Measurements from ENCODE around the gene NOX1. TPM values are rescaled to one million over a fixed set of nuclear protein-coding genes. Genes with fewer than 3 reads are reported as not detected.

Gene NOX1
- total and polyA plus RNA-seq, 2 of the 13 experiments (the other 11 are each of a cell fraction or from before 2014, with no cell fraction given): 0.07 TPM; not detected in 1

DNA sequence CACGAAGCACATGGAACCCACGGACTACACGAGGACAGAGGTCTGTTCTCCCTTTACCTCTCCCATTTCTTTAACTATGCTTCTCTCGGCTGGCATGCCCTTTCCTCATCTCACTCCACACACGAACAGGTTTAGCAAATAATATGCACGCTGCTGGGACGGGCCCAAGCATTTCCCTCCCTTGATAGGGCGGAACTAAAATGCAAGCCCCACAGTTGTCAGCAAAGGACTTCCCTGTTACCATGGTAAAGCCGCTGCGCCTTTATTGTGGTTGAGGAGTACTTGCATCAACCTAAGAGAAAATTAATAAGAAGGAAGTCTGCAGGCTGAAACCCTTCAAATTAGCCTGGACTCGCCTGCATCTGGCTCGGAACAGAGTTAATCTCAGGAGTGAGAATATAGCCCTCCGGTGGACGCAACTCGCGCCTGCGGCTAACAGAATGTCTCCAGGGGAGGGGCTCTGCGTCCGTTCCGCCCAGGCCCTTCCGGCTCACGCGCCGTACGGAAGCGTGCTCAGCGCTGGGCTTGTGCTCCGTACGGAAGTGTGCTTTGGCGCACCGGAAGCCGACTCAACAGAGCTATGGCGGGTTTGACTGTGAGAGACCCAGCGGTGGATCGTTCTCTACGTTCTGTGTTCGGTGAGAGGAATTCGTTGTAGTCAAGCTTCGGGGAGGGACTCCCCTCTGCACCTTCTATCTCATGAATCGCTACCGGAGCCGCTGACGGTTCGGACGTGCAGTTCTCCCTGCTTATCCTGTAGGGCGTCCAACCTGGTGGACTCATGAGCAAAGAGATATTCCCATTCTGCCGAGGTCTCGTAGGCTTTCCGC, 54.1 kb downstream of the NOX1 start, which contains the start of gene CSTF2 (continued):
- TF ChIP-seq ZNF746 (CRISPR knock-in tag; IDR thresholded peaks at IDR 0.05) (no peak), KAT7 (CRISPR knock-in tag; IDR thresholded peaks at IDR 0.05; ENCODE audit: borderline replicate concordance) (0 out of 2 replicates have a peak, but pooled peaks have one; percentile 57), HMGA1 (CRISPR knock-in tag; conservative IDR thresholded peaks at IDR 0.05) (no peak)
- TF ChIP-seq, protein P1, sequence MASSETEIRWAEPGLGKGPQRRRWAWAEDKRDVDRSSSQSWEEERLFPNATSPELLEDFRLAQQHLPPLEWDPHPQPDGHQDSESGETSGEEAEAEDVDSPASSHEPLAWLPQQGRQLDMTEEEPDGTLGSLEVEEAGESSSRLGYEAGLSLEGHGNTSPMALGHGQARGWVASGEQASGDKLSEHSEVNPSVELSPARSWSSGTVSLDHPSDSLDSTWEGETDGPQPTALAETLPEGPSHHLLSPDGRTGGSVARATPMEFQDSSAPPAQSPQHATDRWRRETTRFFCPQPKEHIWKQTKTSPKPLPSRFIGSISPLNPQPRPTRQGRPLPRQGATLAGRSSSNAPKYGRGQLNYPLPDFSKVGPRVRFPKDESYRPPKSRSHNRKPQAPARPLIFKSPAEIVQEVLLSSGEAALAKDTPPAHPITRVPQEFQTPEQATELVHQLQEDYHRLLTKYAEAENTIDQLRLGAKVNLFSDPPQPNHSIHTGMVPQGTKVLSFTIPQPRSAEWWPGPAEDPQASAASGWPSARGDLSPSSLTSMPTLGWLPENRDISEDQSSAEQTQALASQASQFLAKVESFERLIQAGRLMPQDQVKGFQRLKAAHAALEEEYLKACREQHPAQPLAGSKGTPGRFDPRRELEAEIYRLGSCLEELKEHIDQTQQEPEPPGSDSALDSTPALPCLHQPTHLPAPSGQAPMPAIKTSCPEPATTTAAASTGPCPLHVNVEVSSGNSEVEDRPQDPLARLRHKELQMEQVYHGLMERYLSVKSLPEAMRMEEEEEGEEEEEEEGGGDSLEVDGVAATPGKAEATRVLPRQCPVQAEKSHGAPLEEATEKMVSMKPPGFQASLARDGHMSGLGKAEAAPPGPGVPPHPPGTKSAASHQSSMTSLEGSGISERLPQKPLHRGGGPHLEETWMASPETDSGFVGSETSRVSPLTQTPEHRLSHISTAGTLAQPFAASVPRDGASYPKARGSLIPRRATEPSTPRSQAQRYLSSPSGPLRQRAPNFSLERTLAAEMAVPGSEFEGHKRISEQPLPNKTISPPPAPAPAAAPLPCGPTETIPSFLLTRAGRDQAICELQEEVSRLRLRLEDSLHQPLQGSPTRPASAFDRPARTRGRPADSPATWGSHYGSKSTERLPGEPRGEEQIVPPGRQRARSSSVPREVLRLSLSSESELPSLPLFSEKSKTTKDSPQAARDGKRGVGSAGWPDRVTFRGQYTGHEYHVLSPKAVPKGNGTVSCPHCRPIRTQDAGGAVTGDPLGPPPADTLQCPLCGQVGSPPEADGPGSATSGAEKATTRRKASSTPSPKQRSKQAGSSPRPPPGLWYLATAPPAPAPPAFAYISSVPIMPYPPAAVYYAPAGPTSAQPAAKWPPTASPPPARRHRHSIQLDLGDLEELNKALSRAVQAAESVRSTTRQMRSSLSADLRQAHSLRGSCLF (CRISPR knock-in tag; IDR thresholded peaks at IDR 0.05; ENCODE audit: borderline replicate concordance): no peak
- TF ChIP-seq, protein P2, sequence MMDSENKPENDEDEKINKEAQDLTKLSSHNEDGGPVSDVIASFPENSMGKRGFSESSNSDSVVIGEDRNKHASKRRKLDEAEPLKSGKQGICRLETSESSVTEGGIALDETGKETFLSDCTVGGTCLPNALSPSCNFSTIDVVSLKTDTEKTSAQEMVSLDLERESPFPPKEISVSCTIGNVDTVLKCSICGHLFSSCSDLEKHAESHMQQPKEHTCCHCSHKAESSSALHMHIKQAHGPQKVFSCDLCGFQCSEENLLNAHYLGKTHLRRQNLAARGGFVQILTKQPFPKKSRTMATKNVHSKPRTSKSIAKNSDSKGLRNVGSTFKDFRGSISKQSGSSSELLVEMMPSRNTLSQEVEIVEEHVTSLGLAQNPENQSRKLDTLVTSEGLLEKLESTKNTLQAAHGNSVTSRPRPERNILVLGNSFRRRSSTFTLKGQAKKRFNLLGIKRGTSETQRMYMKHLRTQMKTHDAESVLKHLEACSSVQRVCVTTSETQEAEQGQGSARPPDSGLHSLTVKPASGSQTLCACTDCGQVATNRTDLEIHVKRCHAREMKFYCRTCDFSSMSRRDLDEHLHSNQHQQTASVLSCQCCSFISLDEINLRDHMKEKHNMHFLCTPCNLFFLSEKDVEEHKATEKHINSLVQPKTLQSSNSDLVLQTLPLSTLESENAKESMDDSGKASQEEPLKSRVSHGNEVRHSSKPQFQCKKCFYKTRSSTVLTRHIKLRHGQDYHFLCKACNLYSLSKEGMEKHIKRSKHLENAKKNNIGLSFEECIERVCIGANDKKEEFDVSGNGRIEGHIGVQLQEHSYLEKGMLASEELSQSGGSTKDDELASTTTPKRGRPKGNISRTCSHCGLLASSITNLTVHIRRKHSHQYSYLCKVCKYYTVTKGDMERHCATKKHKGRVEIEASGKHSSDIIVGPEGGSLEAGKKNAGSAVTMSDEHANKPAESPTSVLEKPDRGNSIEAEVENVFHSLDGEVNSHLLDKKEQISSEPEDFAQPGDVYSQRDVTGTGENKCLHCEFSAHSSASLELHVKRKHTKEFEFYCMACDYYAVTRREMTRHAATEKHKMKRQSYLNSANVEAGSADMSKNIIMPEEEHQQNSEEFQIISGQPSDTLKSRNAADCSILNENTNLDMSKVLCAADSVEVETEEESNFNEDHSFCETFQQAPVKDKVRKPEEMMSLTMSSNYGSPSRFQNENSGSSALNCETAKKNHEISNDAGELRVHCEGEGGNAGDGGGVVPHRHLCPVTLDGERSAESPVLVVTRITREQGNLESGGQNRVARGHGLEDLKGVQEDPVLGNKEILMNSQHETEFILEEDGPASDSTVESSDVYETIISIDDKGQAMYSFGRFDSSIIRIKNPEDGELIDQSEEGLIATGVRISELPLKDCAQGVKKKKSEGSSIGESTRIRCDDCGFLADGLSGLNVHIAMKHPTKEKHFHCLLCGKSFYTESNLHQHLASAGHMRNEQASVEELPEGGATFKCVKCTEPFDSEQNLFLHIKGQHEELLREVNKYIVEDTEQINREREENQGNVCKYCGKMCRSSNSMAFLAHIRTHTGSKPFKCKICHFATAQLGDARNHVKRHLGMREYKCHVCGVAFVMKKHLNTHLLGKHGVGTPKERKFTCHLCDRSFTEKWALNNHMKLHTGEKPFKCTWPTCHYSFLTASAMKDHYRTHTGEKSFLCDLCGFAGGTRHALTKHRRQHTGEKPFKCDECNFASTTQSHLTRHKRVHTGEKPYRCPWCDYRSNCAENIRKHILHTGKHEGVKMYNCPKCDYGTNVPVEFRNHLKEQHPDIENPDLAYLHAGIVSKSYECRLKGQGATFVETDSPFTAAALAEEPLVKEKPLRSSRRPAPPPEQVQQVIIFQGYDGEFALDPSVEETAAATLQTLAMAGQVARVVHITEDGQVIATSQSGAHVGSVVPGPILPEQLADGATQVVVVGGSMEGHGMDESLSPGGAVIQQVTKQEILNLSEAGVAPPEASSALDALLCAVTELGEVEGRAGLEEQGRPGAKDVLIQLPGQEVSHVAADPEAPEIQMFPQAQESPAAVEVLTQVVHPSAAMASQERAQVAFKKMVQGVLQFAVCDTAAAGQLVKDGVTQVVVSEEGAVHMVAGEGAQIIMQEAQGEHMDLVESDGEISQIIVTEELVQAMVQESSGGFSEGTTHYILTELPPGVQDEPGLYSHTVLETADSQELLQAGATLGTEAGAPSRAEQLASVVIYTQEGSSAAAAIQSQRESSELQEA (CRISPR knock-in tag; IDR thresholded peaks at IDR 0.05; ENCODE audit: not compliant biosample characterization): no peak
- TF ChIP-seq, protein P3, sequence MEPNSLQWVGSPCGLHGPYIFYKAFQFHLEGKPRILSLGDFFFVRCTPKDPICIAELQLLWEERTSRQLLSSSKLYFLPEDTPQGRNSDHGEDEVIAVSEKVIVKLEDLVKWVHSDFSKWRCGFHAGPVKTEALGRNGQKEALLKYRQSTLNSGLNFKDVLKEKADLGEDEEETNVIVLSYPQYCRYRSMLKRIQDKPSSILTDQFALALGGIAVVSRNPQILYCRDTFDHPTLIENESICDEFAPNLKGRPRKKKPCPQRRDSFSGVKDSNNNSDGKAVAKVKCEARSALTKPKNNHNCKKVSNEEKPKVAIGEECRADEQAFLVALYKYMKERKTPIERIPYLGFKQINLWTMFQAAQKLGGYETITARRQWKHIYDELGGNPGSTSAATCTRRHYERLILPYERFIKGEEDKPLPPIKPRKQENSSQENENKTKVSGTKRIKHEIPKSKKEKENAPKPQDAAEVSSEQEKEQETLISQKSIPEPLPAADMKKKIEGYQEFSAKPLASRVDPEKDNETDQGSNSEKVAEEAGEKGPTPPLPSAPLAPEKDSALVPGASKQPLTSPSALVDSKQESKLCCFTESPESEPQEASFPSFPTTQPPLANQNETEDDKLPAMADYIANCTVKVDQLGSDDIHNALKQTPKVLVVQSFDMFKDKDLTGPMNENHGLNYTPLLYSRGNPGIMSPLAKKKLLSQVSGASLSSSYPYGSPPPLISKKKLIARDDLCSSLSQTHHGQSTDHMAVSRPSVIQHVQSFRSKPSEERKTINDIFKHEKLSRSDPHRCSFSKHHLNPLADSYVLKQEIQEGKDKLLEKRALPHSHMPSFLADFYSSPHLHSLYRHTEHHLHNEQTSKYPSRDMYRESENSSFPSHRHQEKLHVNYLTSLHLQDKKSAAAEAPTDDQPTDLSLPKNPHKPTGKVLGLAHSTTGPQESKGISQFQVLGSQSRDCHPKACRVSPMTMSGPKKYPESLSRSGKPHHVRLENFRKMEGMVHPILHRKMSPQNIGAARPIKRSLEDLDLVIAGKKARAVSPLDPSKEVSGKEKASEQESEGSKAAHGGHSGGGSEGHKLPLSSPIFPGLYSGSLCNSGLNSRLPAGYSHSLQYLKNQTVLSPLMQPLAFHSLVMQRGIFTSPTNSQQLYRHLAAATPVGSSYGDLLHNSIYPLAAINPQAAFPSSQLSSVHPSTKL (CRISPR knock-in tag; IDR thresholded peaks at IDR 0.05): no peak
